ENCODE data around the gene MSI2.

The MSI2 gene

DNA sequence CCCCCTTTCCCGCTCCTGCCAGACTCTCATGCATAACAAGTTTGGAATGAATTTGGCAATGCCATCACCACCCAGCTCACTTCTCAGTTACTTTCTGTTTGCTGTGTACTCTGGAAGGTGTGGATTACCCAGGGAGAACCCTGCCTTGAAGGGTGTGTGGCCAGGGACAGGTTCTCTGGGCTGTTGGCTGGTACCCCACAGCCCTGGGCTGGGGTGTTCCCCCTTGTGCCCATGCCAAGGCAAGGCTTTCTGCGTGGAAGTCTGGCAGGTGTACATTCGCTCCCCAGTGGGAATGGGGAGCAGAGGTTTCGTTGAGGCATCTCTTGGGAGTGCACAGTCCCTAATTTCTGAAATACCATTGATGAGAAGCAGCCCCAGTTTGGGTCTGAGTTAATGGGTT, 301.1 kb downstream of the MSI2 start:
- H3K4me2 ChIP-seq (ENCODE audit: low read length), result peak overlapping the region; percentile 95
- no peaks in the 10 kb centered on the region for H3K9me3 ChIP-seq (ENCODE audit: control insufficient read depth, insufficient read depth, low read length)
- H3K9me2 ChIP-seq (replicated peaks; ENCODE audit: control insufficient read depth, low read length), result no peaks in the 10 kb centered on the region
- H3K36me3 ChIP-seq (ENCODE audit: control insufficient read depth, low read length), result peaks cover 43% of the 10 kb centered on the region
- H3K4me3 ChIP-seq (ENCODE audit: low read length), result peak overlapping the region; percentile 61
- no peaks in the 10 kb centered on the region for H3K27me3 ChIP-seq (ENCODE audit: control insufficient read depth, low read length)
- H3K27ac ChIP-seq (ENCODE audit: low read depth, low read length), result peak overlapping the region; percentile 98
- peaks cover 12% of the 10 kb centered on the region for H3F3A ChIP-seq (ENCODE audit: control insufficient read depth, insufficient read depth)
- TF ChIP-seq EZH2phosphoT487 (IDR thresholded peaks at IDR 0.05; ENCODE audit: borderline replicate concordance, low read length) (no peak), CTCF (IDR thresholded peaks at IDR 0.05; ENCODE audit: low read depth, low read length, poor library complexity, severe bottlenecking) (no peak)
- peaks cover 100% of the 10 kb centered on the region for H3K4me1 ChIP-seq (ENCODE audit: control insufficient read depth, low read length)
- H3K79me2 ChIP-seq (ENCODE audit: control insufficient read depth, low read length), result peaks cover 72% of the 10 kb centered on the region
- H4K20me1 ChIP-seq (ENCODE audit: control insufficient read depth, insufficient read depth, low read depth, low read length), result no peaks in the 10 kb centered on the region

DNA sequence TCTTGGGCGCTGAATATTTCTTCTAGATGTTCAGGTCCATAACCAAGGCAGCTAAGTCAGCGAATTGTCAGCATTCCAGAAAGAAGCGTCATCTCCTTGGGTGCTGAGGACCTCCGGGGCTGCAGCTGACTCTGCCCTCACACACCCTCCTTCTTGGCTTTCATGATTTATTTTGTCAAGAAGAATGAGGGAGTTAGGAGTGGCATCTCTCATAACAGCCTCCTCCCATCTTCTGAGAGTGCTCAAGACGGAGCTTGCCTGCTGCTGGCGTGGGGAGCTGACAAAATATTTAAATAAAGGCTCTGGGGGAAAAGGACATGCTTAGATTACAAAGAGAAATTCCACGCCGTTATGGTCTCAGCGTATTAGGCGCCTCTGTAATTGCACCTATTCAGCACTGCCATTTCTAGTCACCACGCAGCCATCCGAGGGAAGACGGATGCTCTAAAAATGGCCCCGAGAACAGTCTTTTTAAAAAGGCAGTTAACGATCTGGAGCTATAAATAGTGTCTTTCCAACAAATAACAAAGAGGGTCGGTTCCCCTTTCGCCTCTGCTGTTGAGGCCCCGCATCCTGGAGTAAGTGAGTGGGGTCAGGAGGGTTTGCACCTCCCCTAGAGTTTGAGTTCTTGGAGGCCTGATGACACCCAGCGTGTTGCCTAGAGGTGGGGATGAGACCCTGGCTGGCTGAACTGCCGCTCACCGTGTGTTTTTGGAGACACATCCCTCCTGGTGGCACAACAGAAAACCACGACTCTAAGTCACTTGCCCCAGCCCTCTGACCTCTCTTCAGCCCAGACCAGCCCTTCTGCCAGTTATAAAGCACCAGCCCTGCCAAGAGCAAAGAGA, 301.7 kb downstream of the MSI2 start:
- peaks cover 6% of the 10 kb centered on the region for H3F3A ChIP-seq (ENCODE audit: control insufficient read depth, insufficient read depth)
- no peaks in the 10 kb centered on the region for H3K9me2 ChIP-seq (replicated peaks; ENCODE audit: control insufficient read depth, low read length)
- H3K4me1 ChIP-seq (ENCODE audit: control insufficient read depth, low read length), result peaks cover 94% of the 10 kb centered on the region
- H4K20me1 ChIP-seq (ENCODE audit: control insufficient read depth, insufficient read depth, low read depth, low read length), result no peaks in the 10 kb centered on the region
- no peaks in the 10 kb centered on the region for H3K9me3 ChIP-seq (ENCODE audit: control insufficient read depth, insufficient read depth, low read length)
- H3K79me2 ChIP-seq (ENCODE audit: control insufficient read depth, low read length), result peaks cover 67% of the 10 kb centered on the region
- no peaks in the 10 kb centered on the region for H3K27me3 ChIP-seq (ENCODE audit: control insufficient read depth, low read length)
- TF ChIP-seq EZH2phosphoT487 (IDR thresholded peaks at IDR 0.05; ENCODE audit: borderline replicate concordance, low read length) (no peak), CTCF (IDR thresholded peaks at IDR 0.05; ENCODE audit: low read depth, low read length, poor library complexity, severe bottlenecking) (peak; percentile 14)
- peaks cover 37% of the 10 kb centered on the region for H3K36me3 ChIP-seq (ENCODE audit: control insufficient read depth, low read length)
- peak overlapping the region; percentile 98 for H3K27ac ChIP-seq (ENCODE audit: low read depth, low read length)
- H3K4me2 ChIP-seq (ENCODE audit: low read length), result peak overlapping the region; percentile 95
- peak overlapping the region; percentile 61 for H3K4me3 ChIP-seq (ENCODE audit: low read length)

GRCh38 chr17:57559226-57559625, 302.9 kb downstream of the MSI2 start:
- Histone ChIP-seq H3K9me3 (ENCODE audit: control insufficient read depth, insufficient read depth, low read length) (no peaks in the 10 kb centered on the region), H3F3A (ENCODE audit: control insufficient read depth, insufficient read depth) (peaks cover 6% of the 10 kb centered on the region), H3K4me1 (ENCODE audit: control insufficient read depth, low read length) (peaks cover 87% of the 10 kb centered on the region), H4K20me1 (ENCODE audit: control insufficient read depth, insufficient read depth, low read depth, low read length) (no peaks in the 10 kb centered on the region), H3K4me3 (ENCODE audit: low read length) (no peak overlapping the region), H3K79me2 (ENCODE audit: control insufficient read depth, low read length) (peaks cover 55% of the 10 kb centered on the region), H3K27me3 (ENCODE audit: control insufficient read depth, low read length) (no peaks in the 10 kb centered on the region), H3K27ac (ENCODE audit: low read depth, low read length) (peak overlapping the region; percentile 98), H3K9me2 (replicated peaks; ENCODE audit: control insufficient read depth, low read length) (no peaks in the 10 kb centered on the region), H3K4me2 (ENCODE audit: low read length) (peak overlapping the region; percentile 7; the same call in 1 of the 2 replicates), H3K36me3 (ENCODE audit: control insufficient read depth, low read length) (peaks cover 31% of the 10 kb centered on the region)
- no peak for TF ChIP-seq EZH2phosphoT487 (IDR thresholded peaks at IDR 0.05; ENCODE audit: borderline replicate concordance, low read length)
- TF ChIP-seq CTCF (IDR thresholded peaks at IDR 0.05; ENCODE audit: low read depth, low read length, poor library complexity, severe bottlenecking), result no peak

All from DOHH2 (cell line).